K562 (cell line): ENCODE data around the gene IQCN. TPM values are rescaled to one million over a fixed set of nuclear protein-coding genes. Genes with fewer than 3 reads are reported as not detected.

Experiments used
- AFF1 ChIP-seq, 2 experiments: fragments of 450-650 bp; IDR thresholded peaks; 2 replicates each; pipeline ENCODE4 v1.6.1; 2018; ENCODE audit warnings: mild to moderate bottlenecking in 2 of 2, low read depth in 1 of 2; ENCODE audit not compliant: partially characterized antibody in 2 of 2
- GABPB1 ChIP-seq: sonication (generic); formaldehyde crosslinking; IDR thresholded peaks from 2 replicates; pipeline ENCODE4 v1.8.0; 2022; ENCODE audit warnings: mild to moderate bottlenecking, missing genetic modification reagents
- GABPB2 ChIP-seq: fragments of 250-450 bp; sonication (Bioruptor Pico); conservative IDR thresholded peaks from 2 replicates; pipeline ENCODE4 v1.5.1; 2021; ENCODE audit warnings: mild to moderate bottlenecking
- MEF2A ChIP-seq: IDR thresholded peaks from 2 replicates; pipeline ENCODE4 v1.6.1; 2011; ENCODE audit warnings: low read depth, mild to moderate bottlenecking, low read length, moderate library complexity; ENCODE audit not compliant: control insufficient read depth
- PCBP1 ChIP-seq: fragments of 200-400 bp; formaldehyde crosslinking; IDR thresholded peaks from 2 replicates; pipeline ENCODE4 v1.6.1; 2018; ENCODE audit warnings: mild to moderate bottlenecking, low read depth, low read length; ENCODE audit not compliant: poor library complexity, severe bottlenecking
- RCOR1 ChIP-seq, 2 experiments: IDR thresholded peaks; 2 replicates each; pipeline ENCODE4 v1.6.1; 2012; ENCODE audit warnings: low read depth in 2 of 2, low read length in 2 of 2, borderline replicate concordance in 1 of 2, improper control_type of control experiment in 1 of 2
- SMARCB1 ChIP-seq: IDR thresholded peaks from 2 replicates; pipeline ENCODE4 v1.6.1; 2011; ENCODE audit warnings: improper control_type of control experiment, low read depth; ENCODE audit not compliant: insufficient read length
- ZC3H8 ChIP-seq: fragments of 450-650 bp; IDR thresholded peaks from 2 replicates; pipeline ENCODE4 v1.6.1; 2017
- ZFX ChIP-seq: sonication (generic); formaldehyde crosslinking; IDR thresholded peaks from 2 replicates; pipeline ENCODE4 v1.8.0; 2022; ENCODE audit warnings: mild to moderate bottlenecking, missing genetic modification reagents, moderate library complexity
- polyA plus RNA-seq, 8 experiments: library from polyadenylated mRNA; depleted of rRNA in 4 of 8; stranded (reverse) in 5 of 8; unstranded in 3 of 8; fragments of >200 nt; fragmentation: Nextera tagmentation in 2 of 8; fragmentation: Illumina TruSeq in 1 of 8; extraction: Ambion mirVana in 2 of 8; extraction: Trizol in 1 of 8; gene quantifications; 2 replicates each; pipeline versions ENCODE4 v1.2.1 to v1.2.3, GENCODE V29; 2011 to 2014; ENCODE audit warnings: inconsistent platforms in 1 of 8, missing spikeins in 1 of 8
- total RNA-seq, 7 experiments: library from RNA; depleted of rRNA in 6 of 7; stranded (reverse); fragments of >200 nt in 6 of 7; fragmentation: Illumina TruSeq in 2 of 7; extraction: Trizol in 2 of 7; gene quantifications; 2 replicates each; pipeline versions ENCODE4 v1.2.1 to v1.2.3, GENCODE V29; 2011 to 2021; ENCODE audit warnings: low replicate concordance in 1 of 7
- TF ChIP-seq, protein P1 (sequence below): fragments of 200-600 bp; sonication (generic); IDR thresholded peaks from one replicate; pipeline ENCODE4 v1.6.1; 2012; ENCODE audit warnings: mild to moderate bottlenecking, low read depth, low read length, inconsistent platforms
- TF ChIP-seq, protein P2 (sequence below): fragments of 450-650 bp; IDR thresholded peaks from 2 replicates; pipeline ENCODE4 v1.6.1; 2016; ENCODE audit warnings: low read depth, mild to moderate bottlenecking, moderate library complexity

The IQCN gene
- total and polyA plus RNA-seq, 9 of the 15 experiments (the other 6 are each of a cell fraction or from before 2014, with no cell fraction given), result 0.01 to 0.07 (median 0.04) TPM; not detected in 3

DNA sequence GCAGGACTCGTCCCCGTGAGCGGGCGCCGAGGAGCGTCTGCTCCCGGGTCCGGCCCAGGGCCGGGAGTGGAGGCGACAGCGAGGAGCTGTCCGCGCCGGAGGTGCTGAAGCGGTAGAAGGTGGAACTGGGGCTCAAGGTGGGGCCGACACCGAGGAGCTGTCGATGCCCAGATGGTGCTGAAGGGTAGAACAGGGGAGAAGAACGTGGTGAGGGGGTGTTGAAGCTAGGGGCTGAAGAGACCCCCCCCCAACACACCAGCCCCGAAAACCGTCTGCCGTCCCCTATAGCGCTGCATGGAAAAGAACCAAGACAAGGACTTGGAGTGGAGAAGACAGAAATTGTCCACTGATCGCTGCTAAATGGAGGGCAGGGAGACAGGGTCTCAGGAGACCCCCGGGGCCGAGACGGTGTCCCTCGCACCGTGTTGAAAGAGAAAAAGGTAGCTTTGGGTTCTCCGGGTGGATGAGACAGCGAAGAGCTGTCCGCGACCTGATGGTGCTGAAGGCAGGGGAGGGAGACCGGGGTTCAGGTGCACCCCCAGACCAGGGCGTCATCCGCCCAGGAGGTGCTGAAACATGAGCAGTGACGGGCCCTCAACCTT, 40.9 kb downstream of the IQCN start (continued):
- TF ChIP-seq RCOR1 (IDR thresholded peaks at IDR 0.05; ENCODE audit: borderline replicate concordance in 1 of 2, low read depth in 2 of 2, low read length in 2 of 2) (peak in 1 of 2 experiments; percentile 64; a peak in 1 of 4 replicates), AFF1 (IDR thresholded peaks at IDR 0.05; ENCODE audit: low read depth in 1 of 2, partially characterized antibody in 2 of 2) (peak in 1 of 2 experiments; percentile 99), PCBP1 (peak; percentile 15), ZC3H8 (no peak), GABPB1 (peak; percentile 80), MEF2A (no peak), SMARCB1 (peak; percentile 65), GABPB2 (CRISPR knock-in tag) (no peak), ZFX (peak; percentile 57; the same call in 1 of the 2 replicates)
- TF ChIP-seq, protein P1, sequence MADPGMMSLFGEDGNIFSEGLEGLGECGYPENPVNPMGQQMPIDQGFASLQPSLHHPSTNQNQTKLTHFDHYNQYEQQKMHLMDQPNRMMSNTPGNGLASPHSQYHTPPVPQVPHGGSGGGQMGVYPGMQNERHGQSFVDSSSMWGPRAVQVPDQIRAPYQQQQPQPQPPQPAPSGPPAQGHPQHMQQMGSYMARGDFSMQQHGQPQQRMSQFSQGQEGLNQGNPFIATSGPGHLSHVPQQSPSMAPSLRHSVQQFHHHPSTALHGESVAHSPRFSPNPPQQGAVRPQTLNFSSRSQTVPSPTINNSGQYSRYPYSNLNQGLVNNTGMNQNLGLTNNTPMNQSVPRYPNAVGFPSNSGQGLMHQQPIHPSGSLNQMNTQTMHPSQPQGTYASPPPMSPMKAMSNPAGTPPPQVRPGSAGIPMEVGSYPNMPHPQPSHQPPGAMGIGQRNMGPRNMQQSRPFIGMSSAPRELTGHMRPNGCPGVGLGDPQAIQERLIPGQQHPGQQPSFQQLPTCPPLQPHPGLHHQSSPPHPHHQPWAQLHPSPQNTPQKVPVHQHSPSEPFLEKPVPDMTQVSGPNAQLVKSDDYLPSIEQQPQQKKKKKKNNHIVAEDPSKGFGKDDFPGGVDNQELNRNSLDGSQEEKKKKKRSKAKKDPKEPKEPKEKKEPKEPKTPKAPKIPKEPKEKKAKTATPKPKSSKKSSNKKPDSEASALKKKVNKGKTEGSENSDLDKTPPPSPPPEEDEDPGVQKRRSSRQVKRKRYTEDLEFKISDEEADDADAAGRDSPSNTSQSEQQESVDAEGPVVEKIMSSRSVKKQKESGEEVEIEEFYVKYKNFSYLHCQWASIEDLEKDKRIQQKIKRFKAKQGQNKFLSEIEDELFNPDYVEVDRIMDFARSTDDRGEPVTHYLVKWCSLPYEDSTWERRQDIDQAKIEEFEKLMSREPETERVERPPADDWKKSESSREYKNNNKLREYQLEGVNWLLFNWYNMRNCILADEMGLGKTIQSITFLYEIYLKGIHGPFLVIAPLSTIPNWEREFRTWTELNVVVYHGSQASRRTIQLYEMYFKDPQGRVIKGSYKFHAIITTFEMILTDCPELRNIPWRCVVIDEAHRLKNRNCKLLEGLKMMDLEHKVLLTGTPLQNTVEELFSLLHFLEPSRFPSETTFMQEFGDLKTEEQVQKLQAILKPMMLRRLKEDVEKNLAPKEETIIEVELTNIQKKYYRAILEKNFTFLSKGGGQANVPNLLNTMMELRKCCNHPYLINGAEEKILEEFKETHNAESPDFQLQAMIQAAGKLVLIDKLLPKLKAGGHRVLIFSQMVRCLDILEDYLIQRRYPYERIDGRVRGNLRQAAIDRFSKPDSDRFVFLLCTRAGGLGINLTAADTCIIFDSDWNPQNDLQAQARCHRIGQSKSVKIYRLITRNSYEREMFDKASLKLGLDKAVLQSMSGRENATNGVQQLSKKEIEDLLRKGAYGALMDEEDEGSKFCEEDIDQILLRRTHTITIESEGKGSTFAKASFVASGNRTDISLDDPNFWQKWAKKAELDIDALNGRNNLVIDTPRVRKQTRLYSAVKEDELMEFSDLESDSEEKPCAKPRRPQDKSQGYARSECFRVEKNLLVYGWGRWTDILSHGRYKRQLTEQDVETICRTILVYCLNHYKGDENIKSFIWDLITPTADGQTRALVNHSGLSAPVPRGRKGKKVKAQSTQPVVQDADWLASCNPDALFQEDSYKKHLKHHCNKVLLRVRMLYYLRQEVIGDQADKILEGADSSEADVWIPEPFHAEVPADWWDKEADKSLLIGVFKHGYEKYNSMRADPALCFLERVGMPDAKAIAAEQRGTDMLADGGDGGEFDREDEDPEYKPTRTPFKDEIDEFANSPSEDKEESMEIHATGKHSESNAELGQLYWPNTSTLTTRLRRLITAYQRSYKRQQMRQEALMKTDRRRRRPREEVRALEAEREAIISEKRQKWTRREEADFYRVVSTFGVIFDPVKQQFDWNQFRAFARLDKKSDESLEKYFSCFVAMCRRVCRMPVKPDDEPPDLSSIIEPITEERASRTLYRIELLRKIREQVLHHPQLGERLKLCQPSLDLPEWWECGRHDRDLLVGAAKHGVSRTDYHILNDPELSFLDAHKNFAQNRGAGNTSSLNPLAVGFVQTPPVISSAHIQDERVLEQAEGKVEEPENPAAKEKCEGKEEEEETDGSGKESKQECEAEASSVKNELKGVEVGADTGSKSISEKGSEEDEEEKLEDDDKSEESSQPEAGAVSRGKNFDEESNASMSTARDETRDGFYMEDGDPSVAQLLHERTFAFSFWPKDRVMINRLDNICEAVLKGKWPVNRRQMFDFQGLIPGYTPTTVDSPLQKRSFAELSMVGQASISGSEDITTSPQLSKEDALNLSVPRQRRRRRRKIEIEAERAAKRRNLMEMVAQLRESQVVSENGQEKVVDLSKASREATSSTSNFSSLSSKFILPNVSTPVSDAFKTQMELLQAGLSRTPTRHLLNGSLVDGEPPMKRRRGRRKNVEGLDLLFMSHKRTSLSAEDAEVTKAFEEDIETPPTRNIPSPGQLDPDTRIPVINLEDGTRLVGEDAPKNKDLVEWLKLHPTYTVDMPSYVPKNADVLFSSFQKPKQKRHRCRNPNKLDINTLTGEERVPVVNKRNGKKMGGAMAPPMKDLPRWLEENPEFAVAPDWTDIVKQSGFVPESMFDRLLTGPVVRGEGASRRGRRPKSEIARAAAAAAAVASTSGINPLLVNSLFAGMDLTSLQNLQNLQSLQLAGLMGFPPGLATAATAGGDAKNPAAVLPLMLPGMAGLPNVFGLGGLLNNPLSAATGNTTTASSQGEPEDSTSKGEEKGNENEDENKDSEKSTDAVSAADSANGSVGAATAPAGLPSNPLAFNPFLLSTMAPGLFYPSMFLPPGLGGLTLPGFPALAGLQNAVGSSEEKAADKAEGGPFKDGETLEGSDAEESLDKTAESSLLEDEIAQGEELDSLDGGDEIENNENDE, result no peak
- TF ChIP-seq, protein P2, sequence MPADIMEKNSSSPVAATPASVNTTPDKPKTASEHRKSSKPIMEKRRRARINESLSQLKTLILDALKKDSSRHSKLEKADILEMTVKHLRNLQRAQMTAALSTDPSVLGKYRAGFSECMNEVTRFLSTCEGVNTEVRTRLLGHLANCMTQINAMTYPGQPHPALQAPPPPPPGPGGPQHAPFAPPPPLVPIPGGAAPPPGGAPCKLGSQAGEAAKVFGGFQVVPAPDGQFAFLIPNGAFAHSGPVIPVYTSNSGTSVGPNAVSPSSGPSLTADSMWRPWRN, result no peak
